ENCODE measurements around the gene ATP2B3.

The ATP2B3 gene

DNA sequence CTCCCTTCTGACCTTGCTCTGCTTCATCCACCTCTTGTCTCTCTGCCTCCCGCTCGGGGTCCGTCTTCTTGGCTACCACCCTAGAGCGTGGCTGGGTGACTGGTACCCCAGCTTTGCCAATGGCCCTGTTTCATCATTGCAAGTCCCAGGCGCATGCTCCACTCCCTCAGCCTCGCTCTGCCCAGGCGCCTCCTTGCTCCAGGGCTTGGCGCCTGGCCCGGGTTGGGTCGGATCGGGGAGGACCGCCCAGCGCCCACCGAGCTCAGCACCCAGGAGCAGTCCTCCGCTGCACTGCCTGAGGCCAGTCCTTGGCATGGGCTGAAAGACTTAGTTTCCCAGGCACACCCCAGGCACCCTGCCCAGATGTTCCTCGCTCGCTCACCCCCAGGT lies 22.1 kb upstream of the ATP2B3 start:
- H3K27me3 ChIP-seq (ENCODE audit: control insufficient read depth in 5 of 5, insufficient read depth in 4 of 5, low read length in 5 of 5) = peaks cover 6 to 43% (median 27%) of the 10 kb centered on the region in 5 donors
- H3K27ac ChIP-seq (ENCODE audit: low read depth, low read length) = no peak overlapping the region
- peak overlapping the region in 1 of 5 donors; percentile 35 for H3K9ac ChIP-seq (ENCODE audit: low read length in 5 of 5)
- H3K9me3 ChIP-seq (ENCODE audit: control insufficient read depth in 5 of 5, low read length in 5 of 5) = peaks cover 0 to 4% (median 0%) of the 10 kb centered on the region in 5 donors
- H3K4me3 ChIP-seq (ENCODE audit: low read depth in 1 of 5, low read length in 5 of 5) = peak overlapping the region in 4 of 5 donors; percentile 28 to 56 (median 46)
- H3K4me1 ChIP-seq (ENCODE audit: control insufficient read depth in 5 of 5, insufficient read depth in 5 of 5, low read length in 5 of 5) = peaks cover 0 to 21% (median 14%) of the 10 kb centered on the region in 5 donors
- no peaks in the 10 kb centered on the region for H3K36me3 ChIP-seq (ENCODE audit: control insufficient read depth in 5 of 5, insufficient read depth in 5 of 5, low read length in 5 of 5)

DNA sequence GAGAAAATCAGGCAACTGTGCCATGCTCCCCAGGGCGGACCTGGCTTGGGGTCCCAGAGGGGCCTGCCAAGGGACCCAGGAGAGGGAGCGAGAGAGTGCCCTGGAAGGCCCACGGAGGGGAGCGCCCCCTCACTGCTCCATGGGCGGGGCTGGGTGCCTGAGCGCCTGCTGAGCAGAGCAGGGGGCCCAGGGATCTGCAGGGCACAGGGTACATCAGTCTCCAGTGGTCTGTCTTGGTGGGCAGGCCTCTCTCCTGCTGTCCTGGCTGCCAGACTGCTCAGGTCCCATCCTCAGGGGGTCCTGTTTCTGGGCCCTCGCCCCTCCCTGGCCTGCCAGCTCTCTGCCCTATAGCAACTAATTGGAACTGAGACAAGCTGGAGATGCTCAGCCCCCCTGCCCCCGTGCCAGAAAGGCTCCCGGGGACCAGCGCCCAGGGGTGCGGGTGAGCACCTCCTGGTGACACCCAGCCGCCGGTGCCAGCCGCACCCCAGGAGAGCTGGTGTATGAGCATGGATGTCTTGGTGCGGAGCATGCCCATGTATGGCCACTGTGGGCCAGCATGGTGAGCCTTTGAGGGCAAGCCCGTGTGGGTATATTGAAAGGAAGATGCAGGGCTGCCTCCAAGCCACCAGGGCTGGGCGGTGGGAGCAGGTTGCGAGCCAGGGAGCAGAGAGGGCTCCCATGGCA lies 21.4 kb upstream of the ATP2B3 start:
- no peaks in the 10 kb centered on the region for H3K36me3 ChIP-seq (ENCODE audit: control insufficient read depth in 5 of 5, insufficient read depth in 5 of 5, low read length in 5 of 5)
- peaks cover 6 to 43% (median 27%) of the 10 kb centered on the region in 5 donors for H3K27me3 ChIP-seq (ENCODE audit: control insufficient read depth in 5 of 5, insufficient read depth in 4 of 5, low read length in 5 of 5)
- peak overlapping the region in 1 of 5 donors; percentile 45 for H3K4me3 ChIP-seq (ENCODE audit: low read depth in 1 of 5, low read length in 5 of 5)
- peaks cover 0 to 7% (median 0%) of the 10 kb centered on the region in 5 donors for H3K9me3 ChIP-seq (ENCODE audit: control insufficient read depth in 5 of 5, low read length in 5 of 5)
- H3K9ac ChIP-seq (ENCODE audit: low read length in 5 of 5) = no peak overlapping the region
- no peak overlapping the region for H3K27ac ChIP-seq (ENCODE audit: low read depth, low read length)
- peaks cover 0 to 21% (median 14%) of the 10 kb centered on the region in 5 donors for H3K4me1 ChIP-seq (ENCODE audit: control insufficient read depth in 5 of 5, insufficient read depth in 5 of 5, low read length in 5 of 5)

GRCh38 chrX:153496590-153496959 lies 20.9 kb upstream of the ATP2B3 start:
- Histone ChIP-seq H3K27me3 (ENCODE audit: control insufficient read depth in 5 of 5, insufficient read depth in 4 of 5, low read length in 5 of 5) (peaks cover 6 to 41% (median 27%) of the 10 kb centered on the region in 5 donors), H3K9ac (ENCODE audit: low read length in 5 of 5) (no peak overlapping the region), H3K36me3 (ENCODE audit: control insufficient read depth in 5 of 5, insufficient read depth in 5 of 5, low read length in 5 of 5) (no peaks in the 10 kb centered on the region), H3K9me3 (ENCODE audit: control insufficient read depth in 5 of 5, low read length in 5 of 5) (peaks cover 0 to 7% (median 0%) of the 10 kb centered on the region in 5 donors), H3K4me1 (ENCODE audit: control insufficient read depth in 5 of 5, insufficient read depth in 5 of 5, low read length in 5 of 5) (peaks cover 0 to 19% (median 12%) of the 10 kb centered on the region in 5 donors), H3K27ac (ENCODE audit: low read depth, low read length) (no peak overlapping the region), H3K4me3 (ENCODE audit: low read depth in 1 of 5, low read length in 5 of 5) (peak overlapping the region in 1 of 5 donors; percentile 45)

DNA sequence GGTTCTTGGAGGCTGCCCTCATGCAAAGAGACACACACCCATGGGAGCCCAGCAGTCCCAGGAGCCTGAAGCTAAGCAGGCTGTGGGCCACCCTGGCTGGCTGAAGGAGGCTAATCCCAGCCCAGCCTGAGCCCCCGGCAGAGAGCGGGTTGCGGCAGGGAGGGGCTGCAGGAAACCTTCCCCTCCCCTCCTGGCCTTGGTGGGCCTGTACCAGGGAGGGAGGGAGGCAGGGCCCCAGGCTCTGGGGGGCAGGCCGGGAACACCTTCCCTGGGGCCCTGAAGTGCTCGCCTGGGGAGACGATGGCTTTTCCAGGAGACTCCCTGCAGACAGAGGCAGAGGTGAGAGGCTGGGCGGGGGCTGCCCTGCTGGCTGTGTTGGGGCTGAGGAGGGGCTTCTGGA lies 19.0 kb upstream of the ATP2B3 start:
- Histone ChIP-seq H3K27me3 (ENCODE audit: control insufficient read depth in 5 of 5, insufficient read depth in 4 of 5, low read length in 5 of 5) (peaks cover 6 to 36% (median 27%) of the 10 kb centered on the region in 5 donors), H3K9ac (ENCODE audit: low read length in 5 of 5) (no peak overlapping the region), H3K36me3 (ENCODE audit: control insufficient read depth in 5 of 5, insufficient read depth in 5 of 5, low read length in 5 of 5) (no peaks in the 10 kb centered on the region), H3K9me3 (ENCODE audit: control insufficient read depth in 5 of 5, low read length in 5 of 5) (peaks cover 0 to 4% (median 0%) of the 10 kb centered on the region in 5 donors), H3K4me1 (ENCODE audit: control insufficient read depth in 5 of 5, insufficient read depth in 5 of 5, low read length in 5 of 5) (peaks cover 0 to 19% (median 7%) of the 10 kb centered on the region in 5 donors), H3K27ac (ENCODE audit: low read depth, low read length) (no peak overlapping the region), H3K4me3 (ENCODE audit: low read depth in 1 of 5, low read length in 5 of 5) (no peak overlapping the region)

- H3K9ac ChIP-seq (ENCODE audit: low read length in 5 of 5) = no peak overlapping the region
- peaks cover 0 to 4% (median 0%) of the 10 kb centered on the region in 5 donors for H3K9me3 ChIP-seq (ENCODE audit: control insufficient read depth in 5 of 5, low read length in 5 of 5)
- H3K36me3 ChIP-seq (ENCODE audit: control insufficient read depth in 5 of 5, insufficient read depth in 5 of 5, low read length in 5 of 5) = no peaks in the 10 kb centered on the region
- H3K4me3 ChIP-seq (ENCODE audit: low read depth in 1 of 5, low read length in 5 of 5) = no peak overlapping the region
- peaks cover 6 to 36% (median 29%) of the 10 kb centered on the region in 5 donors for H3K27me3 ChIP-seq (ENCODE audit: control insufficient read depth in 5 of 5, insufficient read depth in 4 of 5, low read length in 5 of 5)
- H3K4me1 ChIP-seq (ENCODE audit: control insufficient read depth in 5 of 5, insufficient read depth in 5 of 5, low read length in 5 of 5) = peaks cover 0 to 19% (median 7%) of the 10 kb centered on the region in 5 donors
- no peak overlapping the region for H3K27ac ChIP-seq (ENCODE audit: low read depth, low read length)
These were observed 18.1 kb upstream of the ATP2B3 start for GRCh38 chrX:153499341-153499740.

GRCh38 chrX:153499876-153500275 lies 17.6 kb upstream of the ATP2B3 start:
- H3K4me1 ChIP-seq (ENCODE audit: control insufficient read depth in 5 of 5, insufficient read depth in 5 of 5, low read length in 5 of 5) = peaks cover 0 to 18% (median 7%) of the 10 kb centered on the region in 5 donors
- no peak overlapping the region for H3K9ac ChIP-seq (ENCODE audit: low read length in 5 of 5)
- H3K9me3 ChIP-seq (ENCODE audit: control insufficient read depth in 5 of 5, low read length in 5 of 5) = peaks cover 0 to 4% (median 0%) of the 10 kb centered on the region in 5 donors
- H3K27ac ChIP-seq (ENCODE audit: low read depth, low read length) = no peak overlapping the region
- H3K36me3 ChIP-seq (ENCODE audit: control insufficient read depth in 5 of 5, insufficient read depth in 5 of 5, low read length in 5 of 5) = no peaks in the 10 kb centered on the region
- peaks cover 6 to 39% (median 34%) of the 10 kb centered on the region in 5 donors for H3K27me3 ChIP-seq (ENCODE audit: control insufficient read depth in 5 of 5, insufficient read depth in 4 of 5, low read length in 5 of 5)
- H3K4me3 ChIP-seq (ENCODE audit: low read depth in 1 of 5, low read length in 5 of 5) = no peak overlapping the region

DNA sequence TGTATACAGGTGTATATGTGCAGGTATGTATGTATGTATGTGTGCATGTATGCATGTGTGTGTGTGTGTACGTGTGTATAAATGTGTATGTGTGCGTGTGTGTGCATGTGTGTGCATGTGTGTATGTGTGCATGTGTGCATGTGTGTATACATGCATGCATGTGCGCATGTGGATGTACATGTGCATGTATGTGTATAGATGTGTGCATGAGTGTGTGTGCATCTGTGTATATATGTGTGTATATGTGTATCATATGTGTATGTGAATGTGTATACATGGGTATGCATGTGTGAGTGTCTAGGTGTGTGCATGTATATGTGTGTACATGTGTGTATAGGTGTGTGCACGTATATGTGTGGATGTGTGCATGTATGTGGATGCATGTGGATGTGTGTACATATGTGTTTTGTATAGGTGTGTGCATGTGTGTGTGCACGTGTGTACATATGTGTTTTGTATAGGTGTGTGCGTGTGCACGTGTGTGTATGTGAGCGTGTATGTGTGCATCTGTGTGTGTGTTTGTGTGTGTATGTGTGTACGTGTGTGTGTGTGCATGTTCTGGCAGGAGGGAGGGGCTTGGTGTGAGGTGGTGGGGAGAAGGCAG lies 16.7 kb upstream of the ATP2B3 start:
- Histone ChIP-seq H3K9me3 (ENCODE audit: control insufficient read depth in 5 of 5, low read length in 5 of 5) (peaks cover 0 to 4% (median 0%) of the 10 kb centered on the region in 5 donors), H3K36me3 (ENCODE audit: control insufficient read depth in 5 of 5, insufficient read depth in 5 of 5, low read length in 5 of 5) (no peaks in the 10 kb centered on the region), H3K27me3 (ENCODE audit: control insufficient read depth in 5 of 5, insufficient read depth in 4 of 5, low read length in 5 of 5) (peaks cover 0 to 30% (median 28%) of the 10 kb centered on the region in 5 donors), H3K4me3 (ENCODE audit: low read depth in 1 of 5, low read length in 5 of 5) (no peak overlapping the region), H3K4me1 (ENCODE audit: control insufficient read depth in 5 of 5, insufficient read depth in 5 of 5, low read length in 5 of 5) (peaks cover 0 to 10% (median 6%) of the 10 kb centered on the region in 5 donors), H3K27ac (ENCODE audit: low read depth, low read length) (no peak overlapping the region), H3K9ac (ENCODE audit: low read length in 5 of 5) (no peak overlapping the region)

DNA sequence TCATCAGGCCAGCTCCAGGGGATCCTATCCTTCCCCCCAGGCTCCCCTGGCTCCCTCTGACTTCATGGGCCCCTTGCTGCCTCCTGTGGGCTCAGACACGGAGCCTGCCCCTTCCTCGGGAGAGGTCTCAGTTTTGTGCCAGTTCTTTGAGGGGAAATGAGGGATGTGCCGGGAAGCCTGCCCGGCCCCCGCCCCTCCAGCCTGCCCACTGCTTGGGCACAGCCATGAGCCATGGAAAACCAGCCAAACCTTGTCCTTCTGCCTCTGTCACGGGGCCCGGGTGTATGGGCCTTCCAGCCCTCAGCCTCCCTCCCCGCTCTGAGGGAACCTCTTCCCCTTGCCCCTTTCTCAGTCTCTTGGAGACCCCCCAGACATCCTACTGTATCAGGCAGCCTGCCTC lies 15.9 kb upstream of the ATP2B3 start:
- Histone ChIP-seq H3K27ac (ENCODE audit: low read depth, low read length) (no peak overlapping the region), H3K36me3 (ENCODE audit: control insufficient read depth in 5 of 5, insufficient read depth in 5 of 5, low read length in 5 of 5) (no peaks in the 10 kb centered on the region), H3K27me3 (ENCODE audit: control insufficient read depth in 5 of 5, insufficient read depth in 4 of 5, low read length in 5 of 5) (peaks cover under 1 to 26% (median 24%) of the 10 kb centered on the region in 5 donors), H3K4me1 (ENCODE audit: control insufficient read depth in 5 of 5, insufficient read depth in 5 of 5, low read length in 5 of 5) (peaks cover 0 to 10% (median 6%) of the 10 kb centered on the region in 5 donors), H3K4me3 (ENCODE audit: low read depth in 1 of 5, low read length in 5 of 5) (no peak overlapping the region), H3K9ac (ENCODE audit: low read length in 5 of 5) (no peak overlapping the region), H3K9me3 (ENCODE audit: control insufficient read depth in 5 of 5, low read length in 5 of 5) (peaks cover 0 to 4% (median 0%) of the 10 kb centered on the region in 5 donors)

DNA sequence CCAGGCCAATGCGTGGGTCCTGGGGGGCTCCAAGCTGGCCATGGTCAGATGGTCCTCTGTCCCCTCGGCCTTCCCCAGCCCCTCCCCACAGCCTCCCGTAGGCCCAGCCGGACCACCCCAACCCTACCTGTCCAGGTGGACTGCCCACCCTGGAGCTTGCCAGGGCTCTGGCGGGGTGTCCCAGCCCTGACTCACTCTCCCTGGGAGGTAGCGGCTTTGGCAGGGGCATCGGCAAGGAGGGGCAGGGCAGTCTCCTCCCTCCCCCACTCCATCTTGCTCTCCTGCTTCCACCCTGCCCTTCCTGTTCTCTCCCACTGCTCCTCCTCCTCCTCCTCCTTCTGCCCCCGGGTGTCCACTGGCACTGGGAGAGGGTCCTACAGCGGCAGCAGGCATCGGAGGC lies 15.3 kb upstream of the ATP2B3 start:
- H3K36me3 ChIP-seq (ENCODE audit: control insufficient read depth in 5 of 5, insufficient read depth in 5 of 5, low read length in 5 of 5) = no peaks in the 10 kb centered on the region
- peaks cover 0 to 10% (median 6%) of the 10 kb centered on the region in 5 donors for H3K4me1 ChIP-seq (ENCODE audit: control insufficient read depth in 5 of 5, insufficient read depth in 5 of 5, low read length in 5 of 5)
- H3K27ac ChIP-seq (ENCODE audit: low read depth, low read length) = no peak overlapping the region
- H3K27me3 ChIP-seq (ENCODE audit: control insufficient read depth in 5 of 5, insufficient read depth in 4 of 5, low read length in 5 of 5) = peaks cover 4 to 28% (median 24%) of the 10 kb centered on the region in 5 donors
- peaks cover 0 to 4% (median 0%) of the 10 kb centered on the region in 5 donors for H3K9me3 ChIP-seq (ENCODE audit: control insufficient read depth in 5 of 5, low read length in 5 of 5)
- H3K9ac ChIP-seq (ENCODE audit: low read length in 5 of 5) = no peak overlapping the region
- H3K4me3 ChIP-seq (ENCODE audit: low read depth in 1 of 5, low read length in 5 of 5) = no peak overlapping the region

DNA sequence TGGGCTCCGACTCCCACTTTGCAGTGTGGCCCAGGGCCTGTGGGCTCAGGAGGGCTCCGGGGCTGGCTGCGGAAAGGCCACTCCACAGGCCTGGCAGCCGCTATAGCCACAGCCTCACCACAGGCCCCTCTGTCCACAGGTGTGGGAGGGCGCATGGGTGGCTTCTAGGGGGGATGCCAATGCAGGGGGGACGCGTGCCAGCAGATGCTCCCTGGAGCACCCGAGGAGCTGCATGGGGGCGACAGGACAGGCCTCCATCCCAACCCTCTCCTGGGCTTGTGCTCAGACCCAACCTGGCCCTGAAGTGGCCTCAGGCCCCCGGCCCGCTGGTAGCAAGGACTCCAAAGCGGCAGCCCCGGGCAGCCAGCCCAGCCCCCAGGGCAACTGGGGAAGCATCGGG lies 14.6 kb upstream of the ATP2B3 start:
- H3K4me1 ChIP-seq (ENCODE audit: control insufficient read depth in 5 of 5, insufficient read depth in 5 of 5, low read length in 5 of 5) = peaks cover 0 to 10% (median 6%) of the 10 kb centered on the region in 5 donors
- no peaks in the 10 kb centered on the region for H3K36me3 ChIP-seq (ENCODE audit: control insufficient read depth in 5 of 5, insufficient read depth in 5 of 5, low read length in 5 of 5)
- no peak overlapping the region for H3K27ac ChIP-seq (ENCODE audit: low read depth, low read length)
- peaks cover 0 to 4% (median 0%) of the 10 kb centered on the region in 5 donors for H3K9me3 ChIP-seq (ENCODE audit: control insufficient read depth in 5 of 5, low read length in 5 of 5)
- H3K9ac ChIP-seq (ENCODE audit: low read length in 5 of 5) = no peak overlapping the region
- H3K27me3 ChIP-seq (ENCODE audit: control insufficient read depth in 5 of 5, insufficient read depth in 4 of 5, low read length in 5 of 5) = peaks cover 4 to 32% (median 25%) of the 10 kb centered on the region in 5 donors
- H3K4me3 ChIP-seq (ENCODE audit: low read depth in 1 of 5, low read length in 5 of 5) = no peak overlapping the region

Data from subcutaneous abdominal adipose tissue (tissue), 5 donors.